GM23338 (cell line): ENCODE results near the gene MRPS14. TPM values are rescaled to one million over a fixed set of nuclear protein-coding genes. Genes with fewer than 3 reads are reported as not detected.
A peak's percentile ranks its signal among the peaks of the same experiment; 100 is the strongest.

Experiments used
- ATAC-seq: fragments of 200-7000 bp; cut with Tn5 transposase; 3 replicates; pipeline ENCODE4 v1.9.1; 2020
- DNase-seq: peaks from one replicate; pipeline ENCODE4 v3.0.0-alpha.2; 2015; ENCODE audit warnings: low spot score
- H2AFZ ChIP-seq: fragments of 200-600 bp; sonication (generic); 2 replicates; pipeline ENCODE4 v1.8.0; 2016; ENCODE audit warnings: antibody characterized with exemption, mild to moderate bottlenecking, moderate library complexity
- H3F3A ChIP-seq: fragments of 200-600 bp; sonication (generic); replicated peaks from 2 replicates; pipeline ENCODE4 v1.8.0; 2017; ENCODE audit warnings: antibody characterized with exemption, mixed run types, low read depth
- H3K27ac ChIP-seq: fragments of 200-600 bp; sonication (generic); 2 replicates; pipeline ENCODE4 v1.6.1; 2016; ENCODE audit warnings: low read depth
- H3K27me3 ChIP-seq: fragments of 200-600 bp; sonication (generic); 2 replicates; pipeline ENCODE4 v1.8.0; 2016; ENCODE audit warnings: mild to moderate bottlenecking, mixed run types, moderate library complexity; ENCODE audit not compliant: insufficient read depth
- H3K36me3 ChIP-seq: fragments of 200-600 bp; sonication (generic); 2 replicates; pipeline ENCODE4 v1.8.0; 2016; ENCODE audit warnings: mild to moderate bottlenecking; ENCODE audit not compliant: insufficient read depth
- H3K4me1 ChIP-seq: fragments of 200-600 bp; sonication (generic); 2 replicates; pipeline ENCODE4 v1.8.0; 2016; ENCODE audit warnings: mild to moderate bottlenecking, moderate library complexity; ENCODE audit not compliant: insufficient read depth
- H3K4me2 ChIP-seq: fragments of 200-600 bp; sonication (generic); 2 replicates; pipeline ENCODE4 v1.7.1; 2017; ENCODE audit warnings: mixed run types
- H3K4me3 ChIP-seq: fragments of 200-600 bp; sonication (generic); 2 replicates; pipeline ENCODE4 v1.6.1; 2016; ENCODE audit warnings: mixed run types
- H3K79me2 ChIP-seq: fragments of 200-600 bp; sonication (generic); replicated peaks from 2 replicates; pipeline ENCODE4 v1.8.0; 2017; ENCODE audit warnings: mild to moderate bottlenecking; ENCODE audit not compliant: insufficient read depth
- H3K9me2 ChIP-seq: fragments of 200-600 bp; sonication (generic); 2 replicates; pipeline ENCODE4 v1.8.0; 2017; ENCODE audit not compliant: insufficient read depth
- H4K20me1 ChIP-seq: fragments of 200-600 bp; sonication (generic); replicated peaks from 2 replicates; pipeline ENCODE4 v1.8.0; 2017; ENCODE audit warnings: mild to moderate bottlenecking; ENCODE audit not compliant: insufficient read depth
- H3K27ac Mint-ChIP-seq: 2 replicates; pipeline ENCODE4 v1.8.0; 2020; ENCODE audit warnings: inconsistent platforms, mild to moderate bottlenecking, moderate library complexity, mixed read lengths
- H3K27me3 Mint-ChIP-seq: 3 replicates; pipeline ENCODE4 v1.8.0; 2022; ENCODE audit warnings: low read depth, mild to moderate bottlenecking, moderate library complexity, mixed read lengths, inconsistent platforms; ENCODE audit not compliant: insufficient read depth, poor library complexity
- H3K36me3 Mint-ChIP-seq: 3 replicates; pipeline ENCODE4 v1.8.0; 2021; ENCODE audit warnings: low read depth, mild to moderate bottlenecking, inconsistent platforms, moderate library complexity, mixed read lengths
- H3K4me1 Mint-ChIP-seq: 3 replicates; pipeline ENCODE4 v1.8.0; 2020; ENCODE audit warnings: mild to moderate bottlenecking, inconsistent platforms, mixed read lengths
- H3K4me3 Mint-ChIP-seq: 3 replicates; pipeline ENCODE4 v1.8.0; 2021; ENCODE audit warnings: moderate library complexity, mild to moderate bottlenecking, inconsistent platforms, mixed read lengths
- H3K9me3 Mint-ChIP-seq: 3 replicates; pipeline ENCODE4 v1.8.0; 2020; ENCODE audit warnings: moderate library complexity, mild to moderate bottlenecking, inconsistent platforms, mixed read lengths
- CREB1 ChIP-seq: fragments of 250-450 bp; sonication (Bioruptor Pico); IDR thresholded peaks from 2 replicates; pipeline ENCODE4 v1.5.0; 2020; ENCODE audit warnings: low read depth, mild to moderate bottlenecking, moderate library complexity
- EZH2 ChIP-seq: fragments of 200-600 bp; sonication (generic); IDR thresholded peaks from one replicate; pipeline ENCODE4 v1.8.0; 2017; ENCODE audit warnings: antibody characterized with exemption, mild to moderate bottlenecking, low read depth; ENCODE audit not compliant: unreplicated experiment
- EZH2phosphoT487 ChIP-seq: fragments of 200-600 bp; sonication (generic); IDR thresholded peaks from one replicate; pipeline ENCODE4 v1.8.1; 2018; ENCODE audit warnings: antibody characterized with exemption; ENCODE audit not compliant: unreplicated experiment
- JUNB ChIP-seq: IDR thresholded peaks from one replicate; pipeline ENCODE4 v1.6.1; 2016; ENCODE audit warnings: antibody characterized with exemption; ENCODE audit not compliant: unreplicated experiment
- NANOG ChIP-seq: IDR thresholded peaks from 2 replicates; pipeline ENCODE4 v1.6.1; 2016; ENCODE audit warnings: antibody characterized with exemption, borderline replicate concordance
- POLR2AphosphoS5 ChIP-seq: IDR thresholded peaks from 2 replicates; pipeline ENCODE4 v1.6.1; 2016; ENCODE audit warnings: antibody characterized with exemption, low read depth
- STAT1 ChIP-seq: IDR thresholded peaks from one replicate; pipeline ENCODE4 v1.6.1; 2016; ENCODE audit warnings: antibody characterized with exemption; ENCODE audit not compliant: unreplicated experiment
- ZNF114 ChIP-seq: fragments of 250-450 bp; sonication (Bioruptor Pico); IDR thresholded peaks from 2 replicates; pipeline ENCODE4 v1.5.0; 2020; ENCODE audit warnings: mild to moderate bottlenecking, moderate library complexity
- ZNF331 ChIP-seq: fragments of 250-450 bp; sonication (Bioruptor Pico); IDR thresholded peaks from 2 replicates; pipeline ENCODE4 v1.5.0; 2020; ENCODE audit warnings: low read depth, mild to moderate bottlenecking, moderate library complexity
- polyA plus RNA-seq: library from polyadenylated mRNA; unstranded; fragments of >200 nt; fragmentation: Nextera tagmentation; extraction: Ambion mirVana; gene quantifications from 2 replicates; pipeline ENCODE4 v1.2.1, GENCODE V29; 2016
- total RNA-seq: library from RNA; depleted of rRNA; stranded (reverse); fragments of >200 nt; shearing (Covaris generic); gene quantifications from 2 replicates; pipeline ENCODE4 v1.2.3, GENCODE V29; 2014
- TF ChIP-seq, protein P1 (sequence below), 2 experiments: fragments of 200-600 bp in 1 of 2; sonication (generic) in 1 of 2; conservative IDR thresholded peaks; 2 replicates each; pipeline versions ENCODE4 v1.5.1 to v1.6.1; 2016 to 2017; ENCODE audit warnings: antibody characterized with exemption in 2 of 2, low read depth in 2 of 2, mild to moderate bottlenecking in 2 of 2, moderate library complexity in 1 of 2
- TF ChIP-seq, protein P2 (sequence below): IDR thresholded peaks from one replicate; pipeline ENCODE4 v1.6.1; 2018; ENCODE audit warnings: antibody characterized with exemption; ENCODE audit not compliant: unreplicated experiment
- TF ChIP-seq, protein P3 (sequence below): IDR thresholded peaks from 2 replicates; pipeline ENCODE4 v1.6.1; 2016; ENCODE audit warnings: antibody characterized with exemption

The MRPS14 gene
- total and polyA plus RNA-seq, 2 experiments from 2014 or later: 18.5 to 75.7 TPM

DNA sequence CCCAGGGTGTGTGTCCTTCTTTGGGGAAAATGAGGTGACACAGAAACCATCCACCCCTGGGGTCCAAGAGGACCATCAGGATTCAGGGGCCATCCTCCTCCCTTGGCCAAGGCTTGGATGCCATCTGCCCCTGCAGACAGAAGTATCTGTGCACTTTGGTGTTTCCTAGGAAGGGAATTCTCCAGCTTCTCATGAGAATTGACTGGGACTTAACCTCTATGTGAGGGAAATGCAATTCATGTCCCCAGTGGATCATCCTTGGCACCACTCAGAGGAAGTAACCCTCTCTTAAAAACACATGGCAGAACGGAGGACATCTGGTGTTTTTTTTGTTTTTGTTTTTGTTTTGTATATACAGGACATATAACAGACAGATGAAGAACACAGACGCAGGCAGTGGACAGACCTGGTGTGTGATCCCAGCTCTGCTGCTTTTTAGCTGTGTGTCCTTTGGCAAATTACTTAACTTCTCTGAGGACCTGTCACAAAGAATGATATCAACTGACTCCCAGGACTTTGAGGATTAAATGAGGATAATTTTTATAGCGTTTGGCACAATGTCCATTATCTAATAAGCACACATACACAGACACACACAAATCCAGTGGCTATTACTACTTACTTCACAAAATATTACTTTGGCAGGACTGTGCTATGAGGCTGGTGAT, 48.2 kb upstream of the MRPS14 start:
- Mint-ChIP-seq H3K27ac (no peak overlapping the region), H3K27me3 (peaks cover 12% of the 10 kb centered on the region), H3K4me3 (no peak overlapping the region), H3K36me3 (no peaks in the 10 kb centered on the region), H3K4me1 (peaks cover 48% of the 10 kb centered on the region), H3K9me3 (no peaks in the 10 kb centered on the region; the same call in 2 of the 3 replicates)
- H3K79me2 ChIP-seq: no peaks in the 10 kb centered on the region
- peak overlapping the region; percentile 23; the same call in 1 of the 2 replicates for H2AFZ ChIP-seq
- 0 out of 2 replicates have a peak overlapping the region, but pooled peaks have one; percentile 25 for H3K4me2 ChIP-seq
- DNase-seq (no peak), ATAC-seq (no peak)
- TF ChIP-seq ZNF331 (CRISPR knock-in tag) (no peak), STAT1 (no peak), CREB1 (no peak), POLR2AphosphoS5 (no peak), JUNB (no peak), EZH2 (no peak), EZH2phosphoT487 (no peak)
- TF ChIP-seq, protein P1, sequence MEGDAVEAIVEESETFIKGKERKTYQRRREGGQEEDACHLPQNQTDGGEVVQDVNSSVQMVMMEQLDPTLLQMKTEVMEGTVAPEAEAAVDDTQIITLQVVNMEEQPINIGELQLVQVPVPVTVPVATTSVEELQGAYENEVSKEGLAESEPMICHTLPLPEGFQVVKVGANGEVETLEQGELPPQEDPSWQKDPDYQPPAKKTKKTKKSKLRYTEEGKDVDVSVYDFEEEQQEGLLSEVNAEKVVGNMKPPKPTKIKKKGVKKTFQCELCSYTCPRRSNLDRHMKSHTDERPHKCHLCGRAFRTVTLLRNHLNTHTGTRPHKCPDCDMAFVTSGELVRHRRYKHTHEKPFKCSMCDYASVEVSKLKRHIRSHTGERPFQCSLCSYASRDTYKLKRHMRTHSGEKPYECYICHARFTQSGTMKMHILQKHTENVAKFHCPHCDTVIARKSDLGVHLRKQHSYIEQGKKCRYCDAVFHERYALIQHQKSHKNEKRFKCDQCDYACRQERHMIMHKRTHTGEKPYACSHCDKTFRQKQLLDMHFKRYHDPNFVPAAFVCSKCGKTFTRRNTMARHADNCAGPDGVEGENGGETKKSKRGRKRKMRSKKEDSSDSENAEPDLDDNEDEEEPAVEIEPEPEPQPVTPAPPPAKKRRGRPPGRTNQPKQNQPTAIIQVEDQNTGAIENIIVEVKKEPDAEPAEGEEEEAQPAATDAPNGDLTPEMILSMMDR (conservative IDR thresholded peaks at IDR 0.05; ENCODE audit: low read depth in 2 of 2): no peak
- TF ChIP-seq, protein P2, sequence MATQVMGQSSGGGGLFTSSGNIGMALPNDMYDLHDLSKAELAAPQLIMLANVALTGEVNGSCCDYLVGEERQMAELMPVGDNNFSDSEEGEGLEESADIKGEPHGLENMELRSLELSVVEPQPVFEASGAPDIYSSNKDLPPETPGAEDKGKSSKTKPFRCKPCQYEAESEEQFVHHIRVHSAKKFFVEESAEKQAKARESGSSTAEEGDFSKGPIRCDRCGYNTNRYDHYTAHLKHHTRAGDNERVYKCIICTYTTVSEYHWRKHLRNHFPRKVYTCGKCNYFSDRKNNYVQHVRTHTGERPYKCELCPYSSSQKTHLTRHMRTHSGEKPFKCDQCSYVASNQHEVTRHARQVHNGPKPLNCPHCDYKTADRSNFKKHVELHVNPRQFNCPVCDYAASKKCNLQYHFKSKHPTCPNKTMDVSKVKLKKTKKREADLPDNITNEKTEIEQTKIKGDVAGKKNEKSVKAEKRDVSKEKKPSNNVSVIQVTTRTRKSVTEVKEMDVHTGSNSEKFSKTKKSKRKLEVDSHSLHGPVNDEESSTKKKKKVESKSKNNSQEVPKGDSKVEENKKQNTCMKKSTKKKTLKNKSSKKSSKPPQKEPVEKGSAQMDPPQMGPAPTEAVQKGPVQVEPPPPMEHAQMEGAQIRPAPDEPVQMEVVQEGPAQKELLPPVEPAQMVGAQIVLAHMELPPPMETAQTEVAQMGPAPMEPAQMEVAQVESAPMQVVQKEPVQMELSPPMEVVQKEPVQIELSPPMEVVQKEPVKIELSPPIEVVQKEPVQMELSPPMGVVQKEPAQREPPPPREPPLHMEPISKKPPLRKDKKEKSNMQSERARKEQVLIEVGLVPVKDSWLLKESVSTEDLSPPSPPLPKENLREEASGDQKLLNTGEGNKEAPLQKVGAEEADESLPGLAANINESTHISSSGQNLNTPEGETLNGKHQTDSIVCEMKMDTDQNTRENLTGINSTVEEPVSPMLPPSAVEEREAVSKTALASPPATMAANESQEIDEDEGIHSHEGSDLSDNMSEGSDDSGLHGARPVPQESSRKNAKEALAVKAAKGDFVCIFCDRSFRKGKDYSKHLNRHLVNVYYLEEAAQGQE: no peak
- H3K4me1 ChIP-seq: peaks cover 25% of the 10 kb centered on the region
- no peaks in the 10 kb centered on the region for H4K20me1 ChIP-seq
- no peak overlapping the region for H3K4me3 ChIP-seq
- H3F3A ChIP-seq: no peaks in the 10 kb centered on the region
- H3K27ac ChIP-seq: no peak overlapping the region
- no peaks in the 10 kb centered on the region for H3K36me3 ChIP-seq
- no peaks in the 10 kb centered on the region for H3K27me3 ChIP-seq
- no peaks in the 10 kb centered on the region for H3K9me2 ChIP-seq

DNA sequence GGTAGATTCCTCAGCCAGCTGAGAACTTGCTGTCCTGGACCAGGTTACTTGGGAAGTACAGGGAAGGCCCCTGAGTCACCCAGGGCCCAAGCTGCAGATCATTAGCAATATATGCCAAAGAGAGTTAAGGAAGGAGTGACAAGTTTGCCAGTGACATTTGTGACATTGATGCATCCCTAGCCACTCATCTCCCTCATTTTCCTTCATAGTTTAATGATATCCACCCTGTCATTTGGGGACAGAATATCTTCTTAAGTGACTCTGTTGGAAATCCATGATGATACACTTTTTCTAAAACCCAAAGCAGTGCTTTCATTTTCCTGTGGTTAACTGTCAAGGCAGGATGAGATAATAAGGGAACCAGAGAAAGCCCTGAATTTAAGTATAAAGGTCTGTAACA, 47.6 kb upstream of the MRPS14 start:
- no peak for TF ChIP-seq ZNF114 (CRISPR knock-in tag)
- TF ChIP-seq, protein P1 (conservative IDR thresholded peaks at IDR 0.05; ENCODE audit: low read depth in 2 of 2): no peak
- TF ChIP-seq EZH2: no peak
- TF ChIP-seq NANOG: no peak
- TF ChIP-seq, protein P3, sequence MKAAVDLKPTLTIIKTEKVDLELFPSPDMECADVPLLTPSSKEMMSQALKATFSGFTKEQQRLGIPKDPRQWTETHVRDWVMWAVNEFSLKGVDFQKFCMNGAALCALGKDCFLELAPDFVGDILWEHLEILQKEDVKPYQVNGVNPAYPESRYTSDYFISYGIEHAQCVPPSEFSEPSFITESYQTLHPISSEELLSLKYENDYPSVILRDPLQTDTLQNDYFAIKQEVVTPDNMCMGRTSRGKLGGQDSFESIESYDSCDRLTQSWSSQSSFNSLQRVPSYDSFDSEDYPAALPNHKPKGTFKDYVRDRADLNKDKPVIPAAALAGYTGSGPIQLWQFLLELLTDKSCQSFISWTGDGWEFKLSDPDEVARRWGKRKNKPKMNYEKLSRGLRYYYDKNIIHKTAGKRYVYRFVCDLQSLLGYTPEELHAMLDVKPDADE: no peak
- no peak for TF ChIP-seq ZNF331 (CRISPR knock-in tag)
- TF ChIP-seq STAT1: no peak
- TF ChIP-seq CREB1: no peak
- Histone ChIP-seq H3K9me2 (no peaks in the 10 kb centered on the region), H3K4me3 (no peak overlapping the region), H3K27me3 (no peaks in the 10 kb centered on the region), H3F3A (no peaks in the 10 kb centered on the region), H4K20me1 (no peaks in the 10 kb centered on the region), H3K36me3 (no peaks in the 10 kb centered on the region), H3K27ac (no peak overlapping the region), H3K4me2 (no peak overlapping the region), H3K4me1 (peaks cover 25% of the 10 kb centered on the region), H3K79me2 (no peaks in the 10 kb centered on the region), H2AFZ (no peak overlapping the region)
- Mint-ChIP-seq H3K36me3 (no peaks in the 10 kb centered on the region), H3K4me1 (peaks cover 48% of the 10 kb centered on the region), H3K4me3 (no peak overlapping the region), H3K9me3 (no peaks in the 10 kb centered on the region; the same call in 2 of the 3 replicates), H3K27me3 (peaks cover 12% of the 10 kb centered on the region), H3K27ac (no peak overlapping the region)
- no peak for ATAC-seq
- no peak for DNase-seq
